Esophagus squamous epithelium (tissue), 5 donors: ENCODE results near the gene NPTXR. TPM values are rescaled to one million over a fixed set of nuclear protein-coding genes. Genes with fewer than 3 reads are reported as not detected.

Experiments used
- DNase-seq: peaks from one replicate; lab custom pipeline; 2025; lab: John Stamatoyannopoulos, UW
- H3K27ac ChIP-seq, 4 donors: fragments of 200-600 bp; sonication (generic); one replicate each; pipeline ENCODE4 v1.5.1; 2016 to 2019; ENCODE audit warnings: mild to moderate bottlenecking in 1 of 4
- H3K27me3 ChIP-seq, 4 donors: fragments of 200-600 bp; sonication (generic); 1 replicate in 3 of 4; 2 replicates in 1 of 4; pipeline versions ENCODE4 v1.5.1 to v1.6.0; 2017 to 2021; ENCODE audit warnings: antibody characterized with exemption in 1 of 4
- H3K36me3 ChIP-seq, 3 donors: fragments of 200-600 bp; sonication (generic); one replicate each; pipeline ENCODE4 v1.5.1; 2016 to 2019
- H3K4me1 ChIP-seq, 3 donors: fragments of 200-600 bp; sonication (generic); one replicate each; pipeline ENCODE4 v1.5.1; 2017 to 2019
- H3K4me3 ChIP-seq, 4 donors: fragments of 200-600 bp; sonication (generic); 1 replicate in 3 of 4; 2 replicates in 1 of 4; pipeline ENCODE4 v1.5.1; 2016 to 2019; ENCODE audit warnings: mild to moderate bottlenecking in 2 of 4, moderate library complexity in 1 of 4
- H3K9me3 ChIP-seq, 3 donors: fragments of 200-600 bp; sonication (generic); one replicate each; pipeline ENCODE4 v1.5.1; 2016 to 2019
- POLR2A ChIP-seq, 4 donors: fragments of 450-650 bp; IDR thresholded peaks; one replicate each; pipeline ENCODE4 v1.6.1; 2017; ENCODE audit warnings: antibody characterized with exemption in 4 of 4, mild to moderate bottlenecking in 4 of 4, moderate library complexity in 3 of 4
- WGBS, 2 donors: methylation state at CpG; one replicate each; pipeline ENCODE4 v1.1.5; 2018; 5-methylcytosine and 5-hydroxymethylcytosine counted together
- intact Hi-C: fragments of 100-400 bp; cut with DNase I; formaldehyde crosslinking; loops from one replicate; pipeline ENCODE4 v1.15.0; 2022
- total RNA-seq, 4 donors: library from RNA; depleted of rRNA; stranded (reverse); fragments of >200 nt; gene quantifications; one replicate each; pipeline ENCODE4 v1.1.0, GENCODE V29; 2016
- TF ChIP-seq, protein P1 (sequence below), 6 experiments: fragments of 450-650 bp in 4 of 6; fragments of 200-600 bp in 2 of 6; sonication (generic) in 2 of 6; IDR thresholded peaks; one replicate each; pipeline ENCODE4 v1.5.1; 2016 to 2019; ENCODE audit warnings: antibody characterized with exemption in 6 of 6, mild to moderate bottlenecking in 4 of 6, moderate library complexity in 4 of 6
- donor health status: DM: yes; HTN: yes; CAD: no.

Gene NPTXR
- total RNA-seq, 4 donors from 2014 or later, result 0.26 to 2.3 (median 0.63) TPM

DNA sequence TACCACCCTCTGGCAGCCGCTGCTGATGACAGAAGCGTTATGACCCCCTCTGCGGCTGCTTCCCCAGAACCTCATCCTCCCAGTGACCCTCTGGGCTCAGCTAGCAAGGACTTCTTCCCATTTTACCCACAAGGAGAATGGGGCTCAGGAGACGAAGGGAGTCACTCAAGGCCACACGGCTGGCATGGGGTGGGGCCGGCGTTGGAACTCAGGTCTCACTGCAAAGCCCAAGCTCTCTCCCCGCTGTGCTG, 71.3 kb downstream of the NPTXR start:
- intact Hi-C loops, result no loop called here
- H3K27me3 ChIP-seq, result no peaks in the 10 kb centered on the region
- peaks cover 0 to 24% (median 7%) of the 10 kb centered on the region in 3 donors for H3K4me1 ChIP-seq
- H3K4me3 ChIP-seq, result no peak overlapping the region
- no peak for TF ChIP-seq POLR2A (IDR thresholded peaks at IDR 0.05)
- TF ChIP-seq, protein P1, sequence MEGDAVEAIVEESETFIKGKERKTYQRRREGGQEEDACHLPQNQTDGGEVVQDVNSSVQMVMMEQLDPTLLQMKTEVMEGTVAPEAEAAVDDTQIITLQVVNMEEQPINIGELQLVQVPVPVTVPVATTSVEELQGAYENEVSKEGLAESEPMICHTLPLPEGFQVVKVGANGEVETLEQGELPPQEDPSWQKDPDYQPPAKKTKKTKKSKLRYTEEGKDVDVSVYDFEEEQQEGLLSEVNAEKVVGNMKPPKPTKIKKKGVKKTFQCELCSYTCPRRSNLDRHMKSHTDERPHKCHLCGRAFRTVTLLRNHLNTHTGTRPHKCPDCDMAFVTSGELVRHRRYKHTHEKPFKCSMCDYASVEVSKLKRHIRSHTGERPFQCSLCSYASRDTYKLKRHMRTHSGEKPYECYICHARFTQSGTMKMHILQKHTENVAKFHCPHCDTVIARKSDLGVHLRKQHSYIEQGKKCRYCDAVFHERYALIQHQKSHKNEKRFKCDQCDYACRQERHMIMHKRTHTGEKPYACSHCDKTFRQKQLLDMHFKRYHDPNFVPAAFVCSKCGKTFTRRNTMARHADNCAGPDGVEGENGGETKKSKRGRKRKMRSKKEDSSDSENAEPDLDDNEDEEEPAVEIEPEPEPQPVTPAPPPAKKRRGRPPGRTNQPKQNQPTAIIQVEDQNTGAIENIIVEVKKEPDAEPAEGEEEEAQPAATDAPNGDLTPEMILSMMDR (IDR thresholded peaks at IDR 0.05), result no peak
- H3K9me3 ChIP-seq, result no peaks in the 10 kb centered on the region
- DNase-seq, result no peak
- peaks cover 0 to 4% (median 0%) of the 10 kb centered on the region in 3 donors for H3K36me3 ChIP-seq
- WGBS, 2 donors, result 76 to 92% methylated on average over 6 to 7 of the region's 8 CpGs
- no peak overlapping the region for H3K27ac ChIP-seq

DNA sequence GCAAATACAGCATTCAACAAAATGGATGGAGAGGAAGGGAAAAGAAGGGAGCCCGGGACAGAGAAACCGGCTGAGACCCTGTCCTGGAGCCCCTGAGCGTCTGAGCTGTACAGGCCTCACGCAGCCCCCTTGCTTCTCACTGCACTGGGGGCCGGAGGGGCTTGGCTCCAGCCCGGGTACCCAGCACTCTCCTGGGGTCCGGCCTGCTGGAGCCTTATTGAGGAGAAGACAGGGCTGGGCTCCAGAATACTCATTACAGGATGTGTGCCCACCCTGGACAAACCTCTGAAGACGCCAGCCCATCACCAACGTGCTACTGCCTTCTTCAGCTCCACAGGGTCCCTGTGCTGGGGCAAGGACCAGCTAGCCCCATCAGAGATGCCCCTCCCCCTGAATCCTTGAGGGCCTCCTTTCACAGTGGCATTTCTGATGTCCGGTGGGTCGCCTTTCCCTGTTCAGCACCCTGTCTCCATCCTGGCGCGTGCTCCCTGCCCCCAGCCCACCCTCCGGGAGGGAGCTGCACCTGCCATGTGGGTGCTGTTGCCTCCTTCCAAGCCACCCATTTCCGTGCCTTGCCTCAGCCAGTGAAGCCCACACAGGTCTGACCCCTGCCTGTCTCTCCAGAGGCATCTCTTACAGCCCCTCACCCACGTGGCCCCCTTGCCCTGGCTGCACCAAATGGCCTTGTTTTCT, 73.4 kb downstream of the NPTXR start:
- H3K36me3 ChIP-seq, result no peaks in the 10 kb centered on the region

More for the DNA sequence above, 73.4 kb downstream of the NPTXR start:
- no peak overlapping the region for H3K4me3 ChIP-seq
- no peak for DNase-seq
- H3K27me3 ChIP-seq, result no peaks in the 10 kb centered on the region
- intact Hi-C loops, result no loop called here
- 83 to 86% methylated on average over 7 to 16 of the region's 16 CpGs for WGBS, 2 donors
- H3K4me1 ChIP-seq, result peaks cover 0 to 22% (median 4%) of the 10 kb centered on the region in 3 donors
- H3K27ac ChIP-seq, result no peak overlapping the region
- no peaks in the 10 kb centered on the region for H3K9me3 ChIP-seq
- no peak for TF ChIP-seq POLR2A (IDR thresholded peaks at IDR 0.05)
- TF ChIP-seq, protein P1 (IDR thresholded peaks at IDR 0.05), result no peak

Other genes with a start within 250 kb of the NPTXR start
- 1 to 10 TPM in 1 of 4 donors, under 1 TPM in 3; 0.04 to 1.0 (median 0.12) TPM for gene FAM227A, start 187.6 kb downstream of the NPTXR start, total RNA-seq
- 10 to 100 TPM in 3 of 4 donors, 1 to 10 TPM in 1; 8.7 to 21.1 (median 13.1) TPM for gene CBY1, start 187.4 kb downstream of the NPTXR start, total RNA-seq
- gene TOMM22, start 162.1 kb downstream of the NPTXR start, total RNA-seq, result 10 to 100 TPM; 23.4 to 73.7 (median 57.2) TPM
- gene JOSD1, start 143.1 kb downstream of the NPTXR start, total RNA-seq, result 10 to 100 TPM; 27.8 to 48.8 (median 33.1) TPM
- gene GTPBP1, start 138.1 kb downstream of the NPTXR start, total RNA-seq, result 10 to 100 TPM; 15.3 to 37.4 (median 32.0) TPM
- gene SUN2, start 88.0 kb downstream of the NPTXR start, total RNA-seq, result 100 to 1,000 TPM in 3 of 4 donors, 10 to 100 TPM in 1; 94.2 to 307 (median 191) TPM
- gene DNAL4, start 49.9 kb downstream of the NPTXR start, total RNA-seq, result 10 to 100 TPM in 3 of 4 donors, 1 to 10 TPM in 1; 7.3 to 15.5 (median 13.7) TPM
- gene CBX6, start 28.2 kb upstream of the NPTXR start, total RNA-seq, result 10 to 100 TPM in 2 of 4 donors, 1 to 10 TPM in 2; 7.8 to 27.7 (median 11.8) TPM
- gene APOBEC3A, start 113.6 kb upstream of the NPTXR start, total RNA-seq, result 10 to 100 TPM in 1 of 4 donors, 1 to 10 TPM in 1, under 1 TPM in 2; 0.57 to 27.3 (median 1.3) TPM
- 1 to 10 TPM in 3 of 4 donors, not detected in 1; 1.1 to 5.3 (median 3.1) TPM for gene APOBEC3B, start 138.3 kb upstream of the NPTXR start, total RNA-seq
- 10 to 100 TPM in 1 of 4 donors, 1 to 10 TPM in 3; 7.6 to 20.3 (median 9.0) TPM for gene APOBEC3C, start 170.2 kb upstream of the NPTXR start, total RNA-seq
- gene APOBEC3D, start 177.1 kb upstream of the NPTXR start, total RNA-seq, result 1 to 10 TPM in 1 of 4 donors, under 1 TPM in 2, not detected in 1; 0.35 to 1.2 (median 0.76) TPM
- 1 to 10 TPM in 3 of 4 donors, under 1 TPM in 1; 0.44 to 2.7 (median 2.2) TPM for gene APOBEC3F, start 196.8 kb upstream of the NPTXR start, total RNA-seq
- 10 to 100 TPM in 2 of 4 donors, 1 to 10 TPM in 1, under 1 TPM in 1; 0.91 to 12.1 (median 6.5) TPM for gene APOBEC3G, start 233.2 kb upstream of the NPTXR start, total RNA-seq